Neural cell (in vitro differentiated cells): ENCODE measurements around the gene ANKRD45.

Source experiments
- CTCF ChIP-seq: fragments of 450-650 bp; IDR thresholded peaks from 2 replicates; pipeline ENCODE4 v1.5.1; 2014; ENCODE audit warnings: antibody characterized with exemption, mild to moderate bottlenecking, moderate library complexity; ENCODE audit not compliant: poor library complexity, severe bottlenecking
- MXI1 ChIP-seq: fragments of 450-650 bp; conservative IDR thresholded peaks from 2 replicates; pipeline ENCODE4 v1.6.1; 2014; ENCODE audit warnings: antibody characterized with exemption, mild to moderate bottlenecking; ENCODE audit not compliant: poor library complexity, severe bottlenecking

DNA sequence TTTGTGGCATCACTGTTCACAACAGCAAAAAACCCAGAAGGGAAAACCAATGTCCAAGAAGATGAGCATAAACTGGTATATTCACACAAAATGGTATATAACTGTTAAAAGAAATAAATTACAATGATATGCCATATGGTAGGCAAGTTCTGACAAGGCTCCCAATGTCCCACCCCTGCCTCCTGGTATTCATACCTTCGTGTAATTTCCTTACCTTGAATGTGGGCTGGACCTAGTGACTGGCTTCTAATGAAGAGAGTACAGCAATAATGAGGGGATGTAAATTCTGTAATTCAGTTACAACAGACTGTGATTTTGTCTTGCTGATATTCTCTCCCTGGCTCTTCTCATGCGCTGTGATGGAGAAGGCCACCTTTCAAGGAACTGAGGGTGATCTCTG lies 9.3 kb downstream of the ANKRD45 start:
- TF ChIP-seq CTCF: no peak
- TF ChIP-seq MXI1: no peak
